HepG2 (cell line): ENCODE data around the gene SLC9C2. TPM values are rescaled to one million over a fixed set of nuclear protein-coding genes. Genes with fewer than 3 reads are reported as not detected.

Experiments
- DPF2 ChIP-seq: sonication (generic); formaldehyde crosslinking; IDR thresholded peaks from 2 replicates; pipeline ENCODE4 v1.4.0; 2020; ENCODE audit warnings: mild to moderate bottlenecking, low read depth, missing genetic modification reagents, borderline replicate concordance
- HMG20B ChIP-seq: conservative IDR thresholded peaks from 2 replicates; pipeline ENCODE4 v1.6.1; 2016; ENCODE audit warnings: missing genetic modification reagents, missing compliant biosample characterization
- ISL2 ChIP-seq: sonication (generic); formaldehyde crosslinking; IDR thresholded peaks from 2 replicates; pipeline ENCODE4 v1.5.0; 2020; ENCODE audit warnings: missing genetic modification reagents
- MYNN ChIP-seq: sonication (generic); formaldehyde crosslinking; IDR thresholded peaks from 2 replicates; pipeline ENCODE4 v1.4.0; 2020; ENCODE audit warnings: mild to moderate bottlenecking, low read depth, missing genetic modification reagents
- PAWR ChIP-seq: sonication (generic); formaldehyde crosslinking; IDR thresholded peaks from 2 replicates; pipeline ENCODE4 v1.4.0; 2020; ENCODE audit warnings: missing genetic modification reagents, mild to moderate bottlenecking, borderline replicate concordance
- PCBP1 ChIP-seq: fragments of 200-400 bp; formaldehyde crosslinking; IDR thresholded peaks from 2 replicates; pipeline ENCODE4 v1.6.1; 2017; ENCODE audit warnings: mild to moderate bottlenecking, low read depth, low read length, borderline replicate concordance
- RFX5 ChIP-seq: IDR thresholded peaks from 2 replicates; pipeline ENCODE4 v1.6.1; 2011; ENCODE audit warnings: low read depth, low read length, improper control_type of control experiment
- SMAD9 ChIP-seq: sonication (generic); formaldehyde crosslinking; IDR thresholded peaks from 2 replicates; pipeline ENCODE4 v1.5.1; 2020; ENCODE audit warnings: mild to moderate bottlenecking, missing genetic modification reagents
- SRY ChIP-seq: sonication (generic); formaldehyde crosslinking; IDR thresholded peaks from 2 replicates; pipeline ENCODE4 v1.8.0; 2022; ENCODE audit warnings: mild to moderate bottlenecking, missing genetic modification reagents
- U2AF2 ChIP-seq: fragments of 200-400 bp; formaldehyde crosslinking; IDR thresholded peaks from 2 replicates; pipeline ENCODE4 v1.6.1; 2017; ENCODE audit warnings: low read depth, mild to moderate bottlenecking, low read length
- YEATS4 ChIP-seq: sonication (generic); formaldehyde crosslinking; IDR thresholded peaks from 2 replicates; pipeline ENCODE4 v1.4.0; 2020; ENCODE audit warnings: missing genetic modification reagents, borderline replicate concordance
- ZBTB10 ChIP-seq: sonication (generic); formaldehyde crosslinking; IDR thresholded peaks from 2 replicates; pipeline ENCODE4 v1.4.0; 2020; ENCODE audit warnings: missing genetic modification reagents, borderline replicate concordance
- ZNF292 ChIP-seq: sonication (generic); formaldehyde crosslinking; IDR thresholded peaks from 2 replicates; pipeline ENCODE4 v1.8.1; 2022; ENCODE audit warnings: mild to moderate bottlenecking, low read depth, missing genetic modification reagents, borderline replicate concordance
- ZNF577 ChIP-seq: sonication (generic); formaldehyde crosslinking; IDR thresholded peaks from 2 replicates; pipeline ENCODE4 v1.4.0; 2020; ENCODE audit warnings: mild to moderate bottlenecking, low read depth, missing genetic modification reagents, borderline replicate concordance
- ZNF580 ChIP-seq: IDR thresholded peaks from 2 replicates; pipeline ENCODE4 v1.6.1; 2016; ENCODE audit warnings: low read depth, borderline replicate concordance
- ZNF598 ChIP-seq: sonication (generic); formaldehyde crosslinking; IDR thresholded peaks from 2 replicates; pipeline ENCODE4 v1.5.1; 2020; ENCODE audit warnings: mild to moderate bottlenecking, missing genetic modification reagents, borderline replicate concordance
- polyA plus RNA-seq, 8 experiments: library from polyadenylated mRNA; depleted of rRNA in 3 of 8; stranded (reverse) in 7 of 8; unstranded in 1 of 8; fragments of >200 nt; fragmentation: Illumina TruSeq in 4 of 8; extraction: Trizol in 4 of 8; gene quantifications; 2 replicates each; pipeline versions ENCODE4 v1.2.1 to v1.2.3, GENCODE V29; 2011 to 2016; ENCODE audit warnings: low read depth in 4 of 8, missing spikeins in 1 of 8, mixed read lengths in 1 of 8; ENCODE audit not compliant: insufficient read depth in 1 of 8
- total RNA-seq, 5 experiments: library from RNA; depleted of rRNA; stranded (reverse); fragments of >200 nt; fragmentation: Illumina TruSeq; extraction: Trizol; gene quantifications; 2 replicates each; pipeline ENCODE4 v1.2.3, GENCODE V29; 2016; ENCODE audit warnings: low read depth in 1 of 5
- TF ChIP-seq, protein P1 (sequence below): sonication (generic); formaldehyde crosslinking; IDR thresholded peaks from 2 replicates; pipeline ENCODE4 v1.5.1; 2020; ENCODE audit warnings: mild to moderate bottlenecking, missing genetic modification reagents, borderline replicate concordance
- TF ChIP-seq, protein P2 (sequence below): sonication (generic); formaldehyde crosslinking; IDR thresholded peaks from 2 replicates; pipeline ENCODE4 v1.8.1; 2022; ENCODE audit warnings: mild to moderate bottlenecking, missing genetic modification reagents
- TF ChIP-seq, protein P3 (sequence below): sonication (generic); IDR thresholded peaks from 2 replicates; pipeline ENCODE4 v1.6.1; 2016; ENCODE audit warnings: low read depth, borderline replicate concordance

Gene SLC9C2
- total and polyA plus RNA-seq, 2 of the 13 experiments (the other 11 are each of a cell fraction or from before 2014, with no cell fraction given): 0.03 TPM; not detected in 1

DNA sequence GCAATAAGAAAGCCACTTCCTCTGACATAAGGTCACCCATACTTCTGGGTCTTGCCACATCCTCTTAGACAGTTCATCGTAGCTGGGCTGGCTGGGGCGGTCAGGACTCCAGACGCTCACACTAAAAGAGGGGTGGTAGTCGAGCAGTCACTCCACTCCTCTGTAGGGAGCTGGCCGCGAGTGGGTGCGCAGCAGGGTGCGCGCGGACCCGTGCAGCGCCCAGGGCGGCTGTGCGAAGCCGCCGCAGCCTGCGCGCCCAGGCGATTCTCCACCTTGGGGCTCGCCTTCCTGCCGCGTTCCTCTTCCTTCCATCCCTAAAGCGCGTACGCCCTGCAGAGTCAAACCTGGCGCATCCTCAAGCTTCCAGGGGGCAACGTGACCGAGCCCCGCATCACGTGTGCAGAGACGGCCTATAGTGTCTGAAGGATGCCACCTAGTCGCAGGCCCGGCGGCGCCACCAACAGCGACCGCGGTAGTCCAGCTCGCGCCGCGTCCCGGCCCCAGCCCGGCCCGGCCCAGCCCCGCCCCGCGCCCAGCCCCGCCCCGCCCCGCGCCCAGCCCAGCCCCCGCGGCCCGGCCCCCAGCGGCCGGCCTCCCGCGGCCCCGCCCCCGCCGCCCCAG lies 126.1 kb downstream of the SLC9C2 start (continued):
- no peak for TF ChIP-seq DPF2
- TF ChIP-seq, protein P1, sequence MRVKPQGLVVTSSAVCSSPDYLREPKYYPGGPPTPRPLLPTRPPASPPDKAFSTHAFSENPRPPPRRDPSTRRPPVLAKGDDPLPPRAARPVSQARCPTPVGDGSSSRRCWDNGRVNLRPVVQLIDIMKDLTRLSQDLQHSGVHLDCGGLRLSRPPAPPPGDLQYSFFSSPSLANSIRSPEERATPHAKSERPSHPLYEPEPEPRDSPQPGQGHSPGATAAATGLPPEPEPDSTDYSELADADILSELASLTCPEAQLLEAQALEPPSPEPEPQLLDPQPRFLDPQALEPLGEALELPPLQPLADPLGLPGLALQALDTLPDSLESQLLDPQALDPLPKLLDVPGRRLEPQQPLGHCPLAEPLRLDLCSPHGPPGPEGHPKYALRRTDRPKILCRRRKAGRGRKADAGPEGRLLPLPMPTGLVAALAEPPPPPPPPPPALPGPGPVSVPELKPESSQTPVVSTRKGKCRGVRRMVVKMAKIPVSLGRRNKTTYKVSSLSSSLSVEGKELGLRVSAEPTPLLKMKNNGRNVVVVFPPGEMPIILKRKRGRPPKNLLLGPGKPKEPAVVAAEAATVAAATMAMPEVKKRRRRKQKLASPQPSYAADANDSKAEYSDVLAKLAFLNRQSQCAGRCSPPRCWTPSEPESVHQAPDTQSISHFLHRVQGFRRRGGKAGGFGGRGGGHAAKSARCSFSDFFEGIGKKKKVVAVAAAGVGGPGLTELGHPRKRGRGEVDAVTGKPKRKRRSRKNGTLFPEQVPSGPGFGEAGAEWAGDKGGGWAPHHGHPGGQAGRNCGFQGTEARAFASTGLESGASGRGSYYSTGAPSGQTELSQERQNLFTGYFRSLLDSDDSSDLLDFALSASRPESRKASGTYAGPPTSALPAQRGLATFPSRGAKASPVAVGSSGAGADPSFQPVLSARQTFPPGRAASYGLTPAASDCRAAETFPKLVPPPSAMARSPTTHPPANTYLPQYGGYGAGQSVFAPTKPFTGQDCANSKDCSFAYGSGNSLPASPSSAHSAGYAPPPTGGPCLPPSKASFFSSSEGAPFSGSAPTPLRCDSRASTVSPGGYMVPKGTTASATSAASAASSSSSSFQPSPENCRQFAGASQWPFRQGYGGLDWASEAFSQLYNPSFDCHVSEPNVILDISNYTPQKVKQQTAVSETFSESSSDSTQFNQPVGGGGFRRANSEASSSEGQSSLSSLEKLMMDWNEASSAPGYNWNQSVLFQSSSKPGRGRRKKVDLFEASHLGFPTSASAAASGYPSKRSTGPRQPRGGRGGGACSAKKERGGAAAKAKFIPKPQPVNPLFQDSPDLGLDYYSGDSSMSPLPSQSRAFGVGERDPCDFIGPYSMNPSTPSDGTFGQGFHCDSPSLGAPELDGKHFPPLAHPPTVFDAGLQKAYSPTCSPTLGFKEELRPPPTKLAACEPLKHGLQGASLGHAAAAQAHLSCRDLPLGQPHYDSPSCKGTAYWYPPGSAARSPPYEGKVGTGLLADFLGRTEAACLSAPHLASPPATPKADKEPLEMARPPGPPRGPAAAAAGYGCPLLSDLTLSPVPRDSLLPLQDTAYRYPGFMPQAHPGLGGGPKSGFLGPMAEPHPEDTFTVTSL: no peak
- TF ChIP-seq YEATS4: no peak; the same call in 1 of the 2 replicates
- TF ChIP-seq HMG20B (CRISPR knock-in tag): no peak
- no peak for TF ChIP-seq SMAD9 (CRISPR knock-in tag)
- no peak for TF ChIP-seq ZNF577 (CRISPR knock-in tag)
- TF ChIP-seq RFX5: no peak
- no peak for TF ChIP-seq PAWR
- no peak for TF ChIP-seq SRY (CRISPR knock-in tag)
- no peak for TF ChIP-seq PCBP1
- no peak for TF ChIP-seq ZNF292
- TF ChIP-seq, protein P2, sequence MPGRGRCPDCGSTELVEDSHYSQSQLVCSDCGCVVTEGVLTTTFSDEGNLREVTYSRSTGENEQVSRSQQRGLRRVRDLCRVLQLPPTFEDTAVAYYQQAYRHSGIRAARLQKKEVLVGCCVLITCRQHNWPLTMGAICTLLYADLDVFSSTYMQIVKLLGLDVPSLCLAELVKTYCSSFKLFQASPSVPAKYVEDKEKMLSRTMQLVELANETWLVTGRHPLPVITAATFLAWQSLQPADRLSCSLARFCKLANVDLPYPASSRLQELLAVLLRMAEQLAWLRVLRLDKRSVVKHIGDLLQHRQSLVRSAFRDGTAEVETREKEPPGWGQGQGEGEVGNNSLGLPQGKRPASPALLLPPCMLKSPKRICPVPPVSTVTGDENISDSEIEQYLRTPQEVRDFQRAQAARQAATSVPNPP (CRISPR knock-in tag): no peak
- no peak for TF ChIP-seq MYNN (CRISPR knock-in tag)
- no peak for TF ChIP-seq ZNF598 (CRISPR knock-in tag)
- TF ChIP-seq U2AF2: no peak
- no peak; the same call in none of the 2 replicates for TF ChIP-seq ISL2 (CRISPR knock-in tag)
- TF ChIP-seq, protein P3, sequence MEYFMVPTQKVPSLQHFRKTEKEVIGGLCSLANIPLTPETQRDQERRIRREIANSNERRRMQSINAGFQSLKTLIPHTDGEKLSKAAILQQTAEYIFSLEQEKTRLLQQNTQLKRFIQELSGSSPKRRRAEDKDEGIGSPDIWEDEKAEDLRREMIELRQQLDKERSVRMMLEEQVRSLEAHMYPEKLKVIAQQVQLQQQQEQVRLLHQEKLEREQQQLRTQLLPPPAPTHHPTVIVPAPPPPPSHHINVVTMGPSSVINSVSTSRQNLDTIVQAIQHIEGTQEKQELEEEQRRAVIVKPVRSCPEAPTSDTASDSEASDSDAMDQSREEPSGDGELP: no peak
- no peak for TF ChIP-seq ZBTB10 (CRISPR knock-in tag)
- TF ChIP-seq ZNF580 (CRISPR knock-in tag): no peak
